ENCODE data around the gene CLRN2. TPM values are rescaled to one million over a fixed set of nuclear protein-coding genes. Genes with fewer than 3 reads are reported as not detected.

Gene CLRN2
- total RNA-seq, 1 experiment from 2014 or later = not detected

DNA sequence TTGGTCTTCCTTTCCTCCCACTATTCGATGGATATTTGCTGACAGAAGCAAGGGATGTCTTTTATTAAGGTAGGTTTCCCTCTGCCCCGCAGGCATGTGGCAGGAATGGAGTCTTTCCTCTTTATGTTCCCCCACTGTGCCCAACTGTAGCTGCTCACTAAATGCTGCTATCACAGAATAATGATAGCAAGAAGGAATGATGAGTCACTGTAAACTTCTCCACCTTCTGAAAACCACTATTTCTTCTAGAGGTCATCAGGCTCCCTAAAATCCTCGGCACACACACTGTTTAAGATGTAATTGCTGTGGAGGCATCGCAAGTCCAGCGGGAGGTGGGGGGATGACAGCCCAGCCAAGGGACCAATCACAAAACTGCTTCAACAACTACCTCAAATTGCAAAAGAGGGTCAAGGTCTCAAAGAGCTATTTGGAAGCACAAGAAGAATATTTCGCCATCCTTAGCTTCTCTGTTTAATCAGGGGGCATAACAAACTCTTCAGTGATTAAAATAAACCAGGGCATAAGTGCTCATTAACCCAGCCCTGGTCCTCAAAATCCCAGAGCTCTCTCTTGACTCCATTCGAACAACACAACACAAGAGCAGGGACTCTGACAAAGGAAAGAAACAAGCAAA is 17.0 kb upstream of the CLRN2 start:
- H3K4me1 ChIP-seq (ENCODE audit: control insufficient read depth, insufficient read depth, low read length) = no peaks in the 10 kb centered on the region
- ATAC-seq (no peak), DNase-seq (ENCODE audit: low read depth, low spot score) (no peak)
- no peak overlapping the region for H3K27ac ChIP-seq (ENCODE audit: low read length)
- TF ChIP-seq POLR2AphosphoS5 (IDR thresholded peaks at IDR 0.05; ENCODE audit: low read depth, low read length) (no peak), CTCF (IDR thresholded peaks at IDR 0.05) (no peak), SIN3A (IDR thresholded peaks at IDR 0.05; ENCODE audit: borderline replicate concordance, insufficient read depth, low read depth, low read length) (no peak), TCF7L2 (IDR thresholded peaks at IDR 0.05; ENCODE audit: low read depth, low read length) (no peak)
- intact Hi-C loops (cut with micrococcal nuclease; ENCODE audit: unreplicated experiment) = no loop called here
- BruUV-seq (replicated peaks) = no TSS peak
- H3K9me3 ChIP-seq (ENCODE audit: control insufficient read depth, insufficient read depth, low read depth, low read length) = no peaks in the 10 kb centered on the region
- CTCF ChIA-PET = no interaction called here
- POLR2A ChIA-PET = no interaction called here
- H3K27me3 ChIP-seq (ENCODE audit: control insufficient read depth, insufficient read depth, low read length) = no peaks in the 10 kb centered on the region
- in situ Hi-C loops (cut with HindIII; ENCODE audit: low pct_unique_long_range_greater_than_20kb, low sequenced_read_pairs) = no loop called here
- H3K4me3 ChIP-seq (ENCODE audit: low read depth in 2 of 2, low read length in 2 of 2) = no peak overlapping the region
- H3K36me3 ChIP-seq (ENCODE audit: control insufficient read depth, insufficient read depth, low read length) = no peaks in the 10 kb centered on the region; the same call in 1 of the 2 replicates

DNA sequence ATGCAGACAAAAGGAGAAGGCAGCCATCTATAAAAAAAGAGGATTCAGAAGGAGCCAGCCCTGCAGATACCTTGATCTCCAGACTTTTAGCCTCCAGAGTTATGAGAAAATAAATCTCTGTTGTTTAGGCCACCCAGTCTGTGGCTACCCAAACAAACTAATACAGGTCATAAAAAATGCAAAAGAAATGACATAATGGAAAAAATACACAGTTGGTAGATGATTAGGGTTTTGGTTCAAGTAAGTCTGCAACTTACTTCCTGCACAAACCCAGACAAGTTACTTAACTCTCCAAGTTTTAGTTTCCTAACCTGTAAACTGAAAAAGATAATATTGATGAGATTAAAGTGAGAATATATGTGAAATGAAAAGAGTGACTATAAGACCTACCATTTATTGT is 14.4 kb upstream of the CLRN2 start:
- TF ChIP-seq POLR2AphosphoS5 (IDR thresholded peaks at IDR 0.05; ENCODE audit: low read depth, low read length) = no peak
- TF ChIP-seq TCF7L2 (IDR thresholded peaks at IDR 0.05; ENCODE audit: low read depth, low read length) = no peak
- ChIA-PET POLR2A (no interaction called here), CTCF (no interaction called here)
- H3K27ac ChIP-seq (ENCODE audit: low read length) = no peak overlapping the region
- no peaks in the 10 kb centered on the region for H3K4me1 ChIP-seq (ENCODE audit: control insufficient read depth, insufficient read depth, low read length)
- no peak for DNase-seq (ENCODE audit: low read depth, low spot score)
- H3K36me3 ChIP-seq (ENCODE audit: control insufficient read depth, insufficient read depth, low read length) = no peaks in the 10 kb centered on the region; the same call in 1 of the 2 replicates
- ATAC-seq = no peak
- no TSS peak for BruUV-seq (replicated peaks)
- in situ Hi-C loops (cut with HindIII; ENCODE audit: low pct_unique_long_range_greater_than_20kb, low sequenced_read_pairs) = no loop called here
- intact Hi-C loops (cut with micrococcal nuclease; ENCODE audit: unreplicated experiment) = no loop called here
- no peaks in the 10 kb centered on the region for H3K27me3 ChIP-seq (ENCODE audit: control insufficient read depth, insufficient read depth, low read length)
- H3K9me3 ChIP-seq (ENCODE audit: control insufficient read depth, insufficient read depth, low read depth, low read length) = no peaks in the 10 kb centered on the region
- H3K4me3 ChIP-seq (ENCODE audit: low read depth in 2 of 2, low read length in 2 of 2) = no peak overlapping the region

DNA sequence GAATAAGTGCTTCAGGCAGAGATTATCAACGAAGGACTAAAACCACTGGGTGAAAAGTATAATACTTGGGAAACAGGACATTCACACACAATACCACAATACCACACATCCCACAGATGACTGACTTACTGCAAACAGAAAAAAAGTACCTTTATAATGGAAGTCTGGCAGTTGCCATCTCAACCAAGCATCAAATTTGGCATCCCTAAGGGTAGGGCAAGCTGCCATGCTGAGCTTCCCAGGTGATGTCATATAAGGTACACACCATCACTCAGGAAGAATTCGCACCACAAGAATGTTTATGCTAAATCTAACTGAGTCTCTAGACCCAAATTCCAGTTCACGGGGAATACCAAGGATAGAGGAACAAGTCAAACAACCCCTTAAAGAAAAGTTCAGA is 12.2 kb upstream of the CLRN2 start:
- BruUV-seq (replicated peaks) = no TSS peak
- in situ Hi-C loops (cut with HindIII; ENCODE audit: low pct_unique_long_range_greater_than_20kb, low sequenced_read_pairs) = no loop called here
- ATAC-seq (no peak), DNase-seq (ENCODE audit: low read depth, low spot score) (no peak)
- no peaks in the 10 kb centered on the region; the same call in 1 of the 2 replicates for H3K36me3 ChIP-seq (ENCODE audit: control insufficient read depth, insufficient read depth, low read length)
- no peak overlapping the region for H3K27ac ChIP-seq (ENCODE audit: low read length)
- POLR2A ChIA-PET = no interaction called here
- no peaks in the 10 kb centered on the region for H3K4me1 ChIP-seq (ENCODE audit: control insufficient read depth, insufficient read depth, low read length)
- intact Hi-C loops (cut with micrococcal nuclease; ENCODE audit: unreplicated experiment) = no loop called here
- H3K27me3 ChIP-seq (ENCODE audit: control insufficient read depth, insufficient read depth, low read length) = no peaks in the 10 kb centered on the region
- TF ChIP-seq, protein P1, sequence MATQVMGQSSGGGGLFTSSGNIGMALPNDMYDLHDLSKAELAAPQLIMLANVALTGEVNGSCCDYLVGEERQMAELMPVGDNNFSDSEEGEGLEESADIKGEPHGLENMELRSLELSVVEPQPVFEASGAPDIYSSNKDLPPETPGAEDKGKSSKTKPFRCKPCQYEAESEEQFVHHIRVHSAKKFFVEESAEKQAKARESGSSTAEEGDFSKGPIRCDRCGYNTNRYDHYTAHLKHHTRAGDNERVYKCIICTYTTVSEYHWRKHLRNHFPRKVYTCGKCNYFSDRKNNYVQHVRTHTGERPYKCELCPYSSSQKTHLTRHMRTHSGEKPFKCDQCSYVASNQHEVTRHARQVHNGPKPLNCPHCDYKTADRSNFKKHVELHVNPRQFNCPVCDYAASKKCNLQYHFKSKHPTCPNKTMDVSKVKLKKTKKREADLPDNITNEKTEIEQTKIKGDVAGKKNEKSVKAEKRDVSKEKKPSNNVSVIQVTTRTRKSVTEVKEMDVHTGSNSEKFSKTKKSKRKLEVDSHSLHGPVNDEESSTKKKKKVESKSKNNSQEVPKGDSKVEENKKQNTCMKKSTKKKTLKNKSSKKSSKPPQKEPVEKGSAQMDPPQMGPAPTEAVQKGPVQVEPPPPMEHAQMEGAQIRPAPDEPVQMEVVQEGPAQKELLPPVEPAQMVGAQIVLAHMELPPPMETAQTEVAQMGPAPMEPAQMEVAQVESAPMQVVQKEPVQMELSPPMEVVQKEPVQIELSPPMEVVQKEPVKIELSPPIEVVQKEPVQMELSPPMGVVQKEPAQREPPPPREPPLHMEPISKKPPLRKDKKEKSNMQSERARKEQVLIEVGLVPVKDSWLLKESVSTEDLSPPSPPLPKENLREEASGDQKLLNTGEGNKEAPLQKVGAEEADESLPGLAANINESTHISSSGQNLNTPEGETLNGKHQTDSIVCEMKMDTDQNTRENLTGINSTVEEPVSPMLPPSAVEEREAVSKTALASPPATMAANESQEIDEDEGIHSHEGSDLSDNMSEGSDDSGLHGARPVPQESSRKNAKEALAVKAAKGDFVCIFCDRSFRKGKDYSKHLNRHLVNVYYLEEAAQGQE (IDR thresholded peaks at IDR 0.05; ENCODE audit: insufficient read depth in 1 of 2, low read depth in 2 of 2, low read length in 1 of 2) = no peak
- TF ChIP-seq TCF7L2 (IDR thresholded peaks at IDR 0.05; ENCODE audit: low read depth, low read length) = no peak
- TF ChIP-seq SIN3A (IDR thresholded peaks at IDR 0.05; ENCODE audit: borderline replicate concordance, insufficient read depth, low read depth, low read length) = no peak
- no peak for TF ChIP-seq POLR2AphosphoS5 (IDR thresholded peaks at IDR 0.05; ENCODE audit: low read depth, low read length)
- no peak for TF ChIP-seq CTCF (IDR thresholded peaks at IDR 0.05)
- H3K9me3 ChIP-seq (ENCODE audit: control insufficient read depth, insufficient read depth, low read depth, low read length) = no peaks in the 10 kb centered on the region
- CTCF ChIA-PET = no interaction called here
- H3K4me3 ChIP-seq (ENCODE audit: low read depth in 2 of 2, low read length in 2 of 2) = no peak overlapping the region
